Measurements from ENCODE around the gene YTHDF2.

YTHDF2 gene

GRCh38 chr1:28803662-28804061, 66.9 kb downstream of the YTHDF2 start:
- DNase-seq (ENCODE audit: low spot score) = no peak
- Histone ChIP-seq H3K4me3 (no peak overlapping the region), H3K27ac (no peak overlapping the region)
- TF ChIP-seq CTCF (IDR thresholded peaks at IDR 0.05) = no peak

GRCh38 chr1:28804071-28804470, 67.3 kb downstream of the YTHDF2 start:
- TF ChIP-seq CTCF (IDR thresholded peaks at IDR 0.05) = no peak
- Histone ChIP-seq H3K4me3 (no peak overlapping the region), H3K27ac (no peak overlapping the region)
- DNase-seq (ENCODE audit: low spot score) = no peak

- no peak overlapping the region for H3K27ac ChIP-seq
- DNase-seq (ENCODE audit: low spot score) = no peak
- no peak overlapping the region for H3K4me3 ChIP-seq
- TF ChIP-seq CTCF (IDR thresholded peaks at IDR 0.05) = no peak
Measured at GRCh38 chr1:28807046-28807445, 70.3 kb downstream of the YTHDF2 start.

- TF ChIP-seq CTCF (IDR thresholded peaks at IDR 0.05) = no peak
Measured at GRCh38 chr1:28807986-28808385, 71.2 kb downstream of the YTHDF2 start.

GRCh38 chr1:28811369-28811765, 74.6 kb downstream of the YTHDF2 start:
- DNase-seq (ENCODE audit: low spot score) = no peak
- TF ChIP-seq CTCF (IDR thresholded peaks at IDR 0.05) = no peak
- no peak overlapping the region for H3K27ac ChIP-seq
- H3K4me3 ChIP-seq = no peak overlapping the region

More at GRCh38 chr1:28807986-28808385, 71.2 kb downstream of the YTHDF2 start:
- Histone ChIP-seq H3K4me3 (no peak overlapping the region), H3K27ac (no peak overlapping the region)
- no peak for DNase-seq (ENCODE audit: low spot score)

GRCh38 chr1:28811766-28812668, 75.3 kb downstream of the YTHDF2 start, which contains the start of gene OPRD1:
TSS of gene OPRD1 (plus strand) at chr1:28812170. CDS start at chr1:28812384, 214 bp downstream.
- no peak within 1 kb of the TSS for H3K27ac ChIP-seq
- no peak for DNase-seq (ENCODE audit: low spot score)
- TF ChIP-seq CTCF (IDR thresholded peaks at IDR 0.05) = no peak
- H3K4me3 ChIP-seq = no peak within 1 kb of the TSS

Data from coronary artery (tissue), 2 donors.